Nephron (organoid): ENCODE data around the gene EMC9.
A peak's percentile ranks its signal among the peaks of the same experiment; 100 is the strongest.

Experiments
- H3K27ac Mint-ChIP-seq, 3 experiments: 2 replicates each; pipeline ENCODE4 v1.8.0; 2020; ENCODE audit warnings: mixed read lengths in 3 of 3, mild to moderate bottlenecking in 2 of 3, moderate library complexity in 1 of 3
- H3K27me3 Mint-ChIP-seq: 2 replicates; pipeline ENCODE4 v1.8.0; 2021; ENCODE audit warnings: low read depth, mild to moderate bottlenecking, moderate library complexity, mixed read lengths
- H3K36me3 Mint-ChIP-seq: 2 replicates; pipeline ENCODE4 v1.8.0; 2020; ENCODE audit warnings: low read depth, mixed read lengths
- H3K4me1 Mint-ChIP-seq: 2 replicates; pipeline ENCODE4 v1.8.0; 2020; ENCODE audit warnings: mixed read lengths
- H3K4me3 Mint-ChIP-seq, 3 experiments: 2 replicates each; pipeline ENCODE4 v1.8.0; 2020; ENCODE audit warnings: mild to moderate bottlenecking in 3 of 3, mixed read lengths in 3 of 3, moderate library complexity in 2 of 3
- H3K9me3 Mint-ChIP-seq: 2 replicates; pipeline ENCODE4 v1.8.0; 2020; ENCODE audit warnings: mixed read lengths
- TF ChIP-seq, protein P1 (sequence below), 3 experiments: fragments of 200-600 bp; sonication (generic); IDR thresholded peaks; one replicate each; pipeline ENCODE4 v1.5.0; 2021; ENCODE audit warnings: antibody characterized with exemption in 3 of 3; ENCODE audit not compliant: unreplicated experiment in 3 of 3

Gene EMC9

GRCh38 chr14:24115422-24116127 is 25.8 kb downstream of the EMC9 start:
- H3K27me3 Mint-ChIP-seq = no peaks in the 10 kb centered on the region
- no peaks in the 10 kb centered on the region for H3K9me3 Mint-ChIP-seq
- TF ChIP-seq, protein P1, sequence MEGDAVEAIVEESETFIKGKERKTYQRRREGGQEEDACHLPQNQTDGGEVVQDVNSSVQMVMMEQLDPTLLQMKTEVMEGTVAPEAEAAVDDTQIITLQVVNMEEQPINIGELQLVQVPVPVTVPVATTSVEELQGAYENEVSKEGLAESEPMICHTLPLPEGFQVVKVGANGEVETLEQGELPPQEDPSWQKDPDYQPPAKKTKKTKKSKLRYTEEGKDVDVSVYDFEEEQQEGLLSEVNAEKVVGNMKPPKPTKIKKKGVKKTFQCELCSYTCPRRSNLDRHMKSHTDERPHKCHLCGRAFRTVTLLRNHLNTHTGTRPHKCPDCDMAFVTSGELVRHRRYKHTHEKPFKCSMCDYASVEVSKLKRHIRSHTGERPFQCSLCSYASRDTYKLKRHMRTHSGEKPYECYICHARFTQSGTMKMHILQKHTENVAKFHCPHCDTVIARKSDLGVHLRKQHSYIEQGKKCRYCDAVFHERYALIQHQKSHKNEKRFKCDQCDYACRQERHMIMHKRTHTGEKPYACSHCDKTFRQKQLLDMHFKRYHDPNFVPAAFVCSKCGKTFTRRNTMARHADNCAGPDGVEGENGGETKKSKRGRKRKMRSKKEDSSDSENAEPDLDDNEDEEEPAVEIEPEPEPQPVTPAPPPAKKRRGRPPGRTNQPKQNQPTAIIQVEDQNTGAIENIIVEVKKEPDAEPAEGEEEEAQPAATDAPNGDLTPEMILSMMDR (IDR thresholded peaks at IDR 0.05; ENCODE audit: unreplicated experiment in 3 of 3) = no peak
- H3K27ac Mint-ChIP-seq = peak overlapping the region; percentile 100
- H3K4me3 Mint-ChIP-seq = peak overlapping the region; percentile 96 to 99 (median 99)
- H3K4me1 Mint-ChIP-seq = peaks cover 20% of the 10 kb centered on the region
- peaks cover 36% of the 10 kb centered on the region for H3K36me3 Mint-ChIP-seq

DNA sequence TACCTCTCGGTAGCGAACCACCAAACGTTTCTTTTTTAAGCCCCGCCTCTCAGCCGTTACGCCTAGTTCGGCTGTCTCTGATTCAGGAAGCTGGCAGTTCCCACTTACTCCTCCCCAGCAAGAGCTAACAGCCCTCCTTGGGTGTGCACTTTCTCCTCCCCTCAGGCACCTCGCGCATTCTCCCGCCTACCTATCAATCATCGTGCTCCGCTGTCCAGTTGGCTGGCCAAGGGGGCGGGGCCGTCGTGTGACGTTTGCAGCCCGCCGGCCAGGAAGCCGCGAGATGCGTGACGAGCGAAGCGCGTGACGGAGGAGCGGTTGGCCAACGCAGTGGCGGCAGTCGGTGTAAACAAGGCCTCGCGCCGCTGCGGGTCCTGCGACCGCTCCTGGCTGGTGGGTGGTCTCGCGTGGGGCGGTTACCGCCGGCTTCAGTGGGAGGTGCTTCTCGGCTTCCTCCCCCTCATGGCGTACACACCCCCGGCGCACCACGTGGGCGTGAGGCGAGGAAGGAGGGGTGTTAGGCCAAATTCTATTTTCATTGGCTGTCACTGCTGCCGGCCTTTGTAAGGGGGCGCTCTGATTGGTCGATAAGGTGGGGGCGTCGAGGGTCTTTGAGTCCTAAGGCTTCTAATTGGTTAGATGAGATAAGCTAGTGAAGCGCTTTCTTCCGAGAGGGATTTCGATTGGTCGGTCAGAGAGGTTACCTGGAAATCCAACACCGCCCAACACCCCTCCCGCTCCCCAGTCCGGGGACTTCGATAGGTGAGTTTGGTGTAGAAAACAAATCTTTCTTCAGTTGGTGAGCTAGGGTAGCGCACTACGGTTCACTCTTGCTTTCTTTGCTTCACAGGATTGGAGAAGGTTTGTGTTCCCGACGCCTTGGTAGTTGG is 26.6 kb downstream of the EMC9 start, which contains the start of the genes DCAF11 and NRL:
DCAF11 (plus strand) TSS at position 246 of the 890 bp plus-strand sequence. CDS start 818 bp downstream, outside the sequence.
NRL (minus strand) TSS at position 418 of the 890 bp plus-strand sequence. CDS start 32,101 bp downstream, outside the sequence.
- TF ChIP-seq, protein P1 (IDR thresholded peaks at IDR 0.05; ENCODE audit: unreplicated experiment in 3 of 3) = no peak
- Mint-ChIP-seq H3K27me3 (no peaks in the 10 kb centered on the region), H3K36me3 (peaks cover 35% of the 10 kb centered on the region), H3K4me1 (peaks cover 20% of the 10 kb centered on the region), H3K4me3 (peak within 1 kb of the TSS; percentile 96 to 99 (median 99)), H3K27ac (peak within 1 kb of the TSS; percentile 100), H3K9me3 (no peaks in the 10 kb centered on the region)

- peak overlapping the region; percentile 96 to 99 (median 99) for H3K4me3 Mint-ChIP-seq
Observed at GRCh38 chr14:24113801-24114531, 27.4 kb downstream of the EMC9 start.

GRCh38 chr14:24113379-24113800 is 28.0 kb downstream of the EMC9 start:
- Mint-ChIP-seq H3K27me3 (no peaks in the 10 kb centered on the region), H3K9me3 (no peaks in the 10 kb centered on the region)

More at GRCh38 chr14:24113801-24114531, 27.4 kb downstream of the EMC9 start:
- TF ChIP-seq, protein P1 (IDR thresholded peaks at IDR 0.05; ENCODE audit: unreplicated experiment in 3 of 3) = no peak
- Mint-ChIP-seq H3K36me3 (peaks cover 27% of the 10 kb centered on the region), H3K4me1 (peaks cover 20% of the 10 kb centered on the region), H3K9me3 (no peaks in the 10 kb centered on the region), H3K27ac (peak overlapping the region; percentile 100), H3K27me3 (no peaks in the 10 kb centered on the region)

GRCh38 chr14:24110523-24110922 is 30.9 kb downstream of the EMC9 start:
- TF ChIP-seq, protein P1 (IDR thresholded peaks at IDR 0.05; ENCODE audit: unreplicated experiment in 3 of 3) = no peak
- peak overlapping the region in 2 of 3 experiments; percentile 7 to 40 for H3K4me3 Mint-ChIP-seq
- peaks cover 4% of the 10 kb centered on the region for H3K36me3 Mint-ChIP-seq
- no peaks in the 10 kb centered on the region for H3K27me3 Mint-ChIP-seq
- peak overlapping the region in 1 of 3 experiments; percentile 35 for H3K27ac Mint-ChIP-seq
- H3K4me1 Mint-ChIP-seq = peaks cover 12% of the 10 kb centered on the region
- no peaks in the 10 kb centered on the region for H3K9me3 Mint-ChIP-seq

More at GRCh38 chr14:24113379-24113800, 28.0 kb downstream of the EMC9 start:
- Mint-ChIP-seq H3K4me3 (peak overlapping the region; percentile 96 to 99 (median 99)), H3K36me3 (peaks cover 21% of the 10 kb centered on the region), H3K4me1 (peaks cover 25% of the 10 kb centered on the region), H3K27ac (peak overlapping the region; percentile 100)
- TF ChIP-seq, protein P1 (IDR thresholded peaks at IDR 0.05; ENCODE audit: unreplicated experiment in 3 of 3) = no peak
